ENCODE measurements around the gene SLC35B2. TPM values are rescaled to one million over a fixed set of nuclear protein-coding genes. Genes with fewer than 3 reads are reported as not detected.
A peak's percentile ranks its signal among the peaks of the same experiment; 100 is the strongest.

SLC35B2 gene
- polyA plus RNA-seq, 1 of the 3 experiments (the other 2 are of a cell fraction): 125 TPM

GRCh38 chr6:44269921-44270525 is 12.7 kb upstream of the SLC35B2 start, which contains the start of gene TMEM151B:
TSS of gene TMEM151B (plus strand) at chr6:44270450. CDS start at chr6:44270743, 293 bp downstream.
- 23% methylated on average over 19 of the region's 29 CpGs for WGBS (ENCODE audit: low lambda C conversion rate)
- no peaks in the 10 kb centered on the region for H3K36me3 ChIP-seq (replicated peaks in 1 of 2; ENCODE audit: control insufficient read depth in 1 of 2, insufficient read depth in 2 of 2, low read length in 1 of 2)
- H3K27me3 ChIP-seq (ENCODE audit: insufficient read depth): peaks cover 36% of the 10 kb centered on the region
- no peak within 1 kb of the TSS for H3K4me2 ChIP-seq
- no peak within 1 kb of the TSS for H3K9ac ChIP-seq
- ChIA-PET POLR2A (interaction anchor here (0.7 to 2.3 kb wide), 7 partner anchors 13 to 72 kb away, joined by 3 to 10 read pairs (median 6); partner anchors contain the start of genes HSP90AB1, SLC35B2 and SPATS1), CTCF (interaction anchor here (1.0 to 9.1 kb wide), 8 partner anchors 14 to 72 kb away, joined by 3 to 238 read pairs (median 13); partner anchors contain the start of genes AARS2, SLC35B2 and SPATS1)
- H3K9me3 ChIP-seq: no peaks in the 10 kb centered on the region
- peak within 1 kb of the TSS in 1 of 2 experiments; percentile 58; a peak in 1 of 4 replicates for H3K27ac ChIP-seq (ENCODE audit: low read depth in 2 of 2, low read length in 1 of 2)
- TF ChIP-seq TCF12 (IDR thresholded peaks at IDR 0.05): no peak
- peak; percentile 56; the same call in 1 of the 2 replicates for TF ChIP-seq EZH2phosphoT487 (IDR thresholded peaks at IDR 0.05; ENCODE audit: borderline replicate concordance, low read depth)
- no peak within 1 kb of the TSS for H2AFZ ChIP-seq (ENCODE audit: low read depth)
- DNase-seq: peak; percentile 67
- no peaks in the 10 kb centered on the region for H3K79me2 ChIP-seq (ENCODE audit: insufficient read depth)
- H3F3A ChIP-seq (replicated peaks; ENCODE audit: insufficient read depth): peaks cover 11% of the 10 kb centered on the region
- H4K20me1 ChIP-seq (ENCODE audit: insufficient read depth): no peaks in the 10 kb centered on the region
- peak within 1 kb of the TSS in 1 of 2 experiments; percentile 51; a peak in 2 of 4 replicates for H3K4me3 ChIP-seq (ENCODE audit: low read depth in 2 of 2, low read length in 1 of 2)
- peaks cover 3 to 21% of the 10 kb centered on the region in 2 experiments; a peak in 1 of 4 replicates for H3K4me1 ChIP-seq (ENCODE audit: control insufficient read depth in 1 of 2, insufficient read depth in 2 of 2, low read depth in 1 of 2, low read length in 1 of 2)
- H3K9me2 ChIP-seq: no peaks in the 10 kb centered on the region

GRCh38 chr6:44269178-44269920 is 12.0 kb upstream of the SLC35B2 start:
- H3K4me3 ChIP-seq (ENCODE audit: low read depth in 2 of 2, low read length in 1 of 2): no peak overlapping the region; a peak in 1 of 4 replicates
- POLR2A ChIA-PET: interaction anchor here (0.7 to 2.3 kb wide), 6 partner anchors 12 to 73 kb away, joined by 3 to 10 read pairs (median 8); partner anchors contain the start of genes HSP90AB1, SLC35B2 and SPATS1
- peaks cover 3 to 25% of the 10 kb centered on the region in 2 experiments; a peak in 1 of 4 replicates for H3K4me1 ChIP-seq (ENCODE audit: control insufficient read depth in 1 of 2, insufficient read depth in 2 of 2, low read depth in 1 of 2, low read length in 1 of 2)
- CTCF ChIA-PET: interaction anchor here (1.2 to 9.1 kb wide), 17 partner anchors 13 to 201 kb away, joined by 3 to 238 read pairs (median 12); partner anchors contain the start of genes AARS2, HSP90AB1, SLC35B2 and SPATS1
- H3K36me3 ChIP-seq (replicated peaks in 1 of 2; ENCODE audit: control insufficient read depth in 1 of 2, insufficient read depth in 2 of 2, low read length in 1 of 2): no peaks in the 10 kb centered on the region
- no peak overlapping the region for H2AFZ ChIP-seq (ENCODE audit: low read depth)
- H3K27ac ChIP-seq (ENCODE audit: low read depth in 2 of 2, low read length in 1 of 2): no peak overlapping the region
- peaks cover 5% of the 10 kb centered on the region; the same call in 1 of the 2 replicates for H3K79me2 ChIP-seq (ENCODE audit: insufficient read depth)
- H3K9me2 ChIP-seq: no peaks in the 10 kb centered on the region
- peaks cover 36% of the 10 kb centered on the region for H3K27me3 ChIP-seq (ENCODE audit: insufficient read depth)
- H4K20me1 ChIP-seq (ENCODE audit: insufficient read depth): no peaks in the 10 kb centered on the region
- no peak for DNase-seq
- H3K9me3 ChIP-seq: no peaks in the 10 kb centered on the region
- TF ChIP-seq TAF1 (IDR thresholded peaks at IDR 0.05; ENCODE audit: borderline replicate concordance, low read depth, low read length) (no peak), EP300 (IDR thresholded peaks at IDR 0.05; ENCODE audit: borderline replicate concordance in 1 of 2, low read depth in 1 of 2, low read length in 1 of 2) (no peak), USF1 (IDR thresholded peaks at IDR 0.05; ENCODE audit: borderline replicate concordance, low read depth) (no peak), NRF1 (IDR thresholded peaks at IDR 0.05; ENCODE audit: low read depth, low read length) (no peak), RCOR1 (IDR thresholded peaks at IDR 0.05; ENCODE audit: low read length) (no peak), GATA2 (CRISPR knock-in tag; IDR thresholded peaks at IDR 0.05) (no peak), RFX5 (IDR thresholded peaks at IDR 0.05; ENCODE audit: low read length) (no peak), ELF1 (IDR thresholded peaks at IDR 0.05) (no peak), RXRA (IDR thresholded peaks at IDR 0.05; ENCODE audit: borderline replicate concordance, low read depth) (no peak), POLR2AphosphoS5 (IDR thresholded peaks at IDR 0.05; ENCODE audit: low read depth, low read length) (no peak), SMC3 (IDR thresholded peaks at IDR 0.05; ENCODE audit: low read depth, low read length) (no peak), JUND (IDR thresholded peaks at IDR 0.05) (no peak), FOSL2 (IDR thresholded peaks at IDR 0.05; ENCODE audit: borderline replicate concordance, low read depth) (no peak)
- TF ChIP-seq, protein P1, sequence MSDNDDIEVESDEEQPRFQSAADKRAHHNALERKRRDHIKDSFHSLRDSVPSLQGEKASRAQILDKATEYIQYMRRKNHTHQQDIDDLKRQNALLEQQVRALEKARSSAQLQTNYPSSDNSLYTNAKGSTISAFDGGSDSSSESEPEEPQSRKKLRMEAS (IDR thresholded peaks at IDR 0.05; ENCODE audit: low read depth): no peak
- TF ChIP-seq, protein P2, sequence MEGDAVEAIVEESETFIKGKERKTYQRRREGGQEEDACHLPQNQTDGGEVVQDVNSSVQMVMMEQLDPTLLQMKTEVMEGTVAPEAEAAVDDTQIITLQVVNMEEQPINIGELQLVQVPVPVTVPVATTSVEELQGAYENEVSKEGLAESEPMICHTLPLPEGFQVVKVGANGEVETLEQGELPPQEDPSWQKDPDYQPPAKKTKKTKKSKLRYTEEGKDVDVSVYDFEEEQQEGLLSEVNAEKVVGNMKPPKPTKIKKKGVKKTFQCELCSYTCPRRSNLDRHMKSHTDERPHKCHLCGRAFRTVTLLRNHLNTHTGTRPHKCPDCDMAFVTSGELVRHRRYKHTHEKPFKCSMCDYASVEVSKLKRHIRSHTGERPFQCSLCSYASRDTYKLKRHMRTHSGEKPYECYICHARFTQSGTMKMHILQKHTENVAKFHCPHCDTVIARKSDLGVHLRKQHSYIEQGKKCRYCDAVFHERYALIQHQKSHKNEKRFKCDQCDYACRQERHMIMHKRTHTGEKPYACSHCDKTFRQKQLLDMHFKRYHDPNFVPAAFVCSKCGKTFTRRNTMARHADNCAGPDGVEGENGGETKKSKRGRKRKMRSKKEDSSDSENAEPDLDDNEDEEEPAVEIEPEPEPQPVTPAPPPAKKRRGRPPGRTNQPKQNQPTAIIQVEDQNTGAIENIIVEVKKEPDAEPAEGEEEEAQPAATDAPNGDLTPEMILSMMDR (IDR thresholded peaks at IDR 0.05): no peak
- H3K4me2 ChIP-seq: no peak overlapping the region
- H3K9ac ChIP-seq: no peak overlapping the region
- 44% methylated on average over 1 of the region's 1 CpG for WGBS (ENCODE audit: low lambda C conversion rate)
- peaks cover 11% of the 10 kb centered on the region for H3F3A ChIP-seq (replicated peaks; ENCODE audit: insufficient read depth)
